Measurements from ENCODE around the gene ZNRD2.

- no peak for TF ChIP-seq CTCF (conservative IDR thresholded peaks at IDR 0.05; ENCODE audit: low read depth, low read length)
- TF ChIP-seq EZH2 (IDR thresholded peaks at IDR 0.05; ENCODE audit: low read length, unreplicated experiment), result no peak
These were observed 10.7 kb upstream of the ZNRD2 start for GRCh38 chr11:65559535-65559934.
